ENCODE results near the gene MICU2. TPM values are rescaled to one million over a fixed set of nuclear protein-coding genes. Genes with fewer than 3 reads are reported as not detected.

Gene MICU2
- total and polyA plus RNA-seq, 2 of the 13 experiments (the other 11 are each of a cell fraction or from before 2014, with no cell fraction given): 31.7 to 42.4 TPM

GRCh38 chr13:21616880-21617279, 12.9 kb upstream of the MICU2 start (continued):
- TF ChIP-seq CHD2 (IDR thresholded peaks at IDR 0.05; ENCODE audit: low read depth, low read length): no peak
- peak; percentile 74; the same call in 1 of the 2 replicates for TF ChIP-seq SOX5 (CRISPR knock-in tag; IDR thresholded peaks at IDR 0.05; ENCODE audit: borderline replicate concordance)
- peak; percentile 61; the same call in 1 of the 2 replicates for TF ChIP-seq RARA (CRISPR knock-in tag; IDR thresholded peaks at IDR 0.05)
- TF ChIP-seq FOXA3 (CRISPR knock-in tag; IDR thresholded peaks at IDR 0.05): peak; percentile 41
- peak; percentile 84 for TF ChIP-seq NR2F6 (IDR thresholded peaks at IDR 0.05)
- TF ChIP-seq NR2F6 (CRISPR knock-in tag; IDR thresholded peaks at IDR 0.05): peak; percentile 75
- TF ChIP-seq FOXA1 (IDR thresholded peaks at IDR 0.05): no peak
- 0 out of 2 replicates have a peak, but pooled peaks have one; percentile 8 for TF ChIP-seq FOXA1 (CRISPR knock-in tag; IDR thresholded peaks at IDR 0.05)
- no peak for TF ChIP-seq CBX1 (IDR thresholded peaks at IDR 0.05; ENCODE audit: low read depth)
- TF ChIP-seq PATZ1 (CRISPR knock-in tag; IDR thresholded peaks at IDR 0.05): 0 out of 2 replicates have a peak, but pooled peaks have one; percentile 5
- TF ChIP-seq FOXP4 (CRISPR knock-in tag; IDR thresholded peaks at IDR 0.05): 0 out of 2 replicates have a peak, but pooled peaks have one; percentile 29
- TF ChIP-seq HNF1B (CRISPR knock-in tag; IDR thresholded peaks at IDR 0.05): peak; percentile 50; the same call in 1 of the 2 replicates
- TF ChIP-seq ZNF879 (CRISPR knock-in tag; IDR thresholded peaks at IDR 0.05): no peak
- TF ChIP-seq SOX6 (IDR thresholded peaks at IDR 0.05): no peak
- TF ChIP-seq SOX6 (CRISPR knock-in tag; IDR thresholded peaks at IDR 0.05): peak; percentile 80
- TF ChIP-seq NFIB (CRISPR knock-in tag; IDR thresholded peaks at IDR 0.05; ENCODE audit: borderline replicate concordance): no peak
- 0 out of 2 replicates have a peak, but pooled peaks have one; percentile 38 for TF ChIP-seq GATAD2A (CRISPR knock-in tag; IDR thresholded peaks at IDR 0.05)
- peak; percentile 48; the same call in 1 of the 2 replicates for TF ChIP-seq ZBTB43 (CRISPR knock-in tag; conservative IDR thresholded peaks at IDR 0.05)
- TF ChIP-seq ZBTB7A (CRISPR knock-in tag; IDR thresholded peaks at IDR 0.05): no peak
- TF ChIP-seq JUN (CRISPR knock-in tag; IDR thresholded peaks at IDR 0.05): 0 out of 2 replicates have a peak, but pooled peaks have one; percentile 35
- TF ChIP-seq ZNF644 (CRISPR knock-in tag; IDR thresholded peaks at IDR 0.05; ENCODE audit: low read depth): peak; percentile 56; the same call in 1 of the 2 replicates
- TF ChIP-seq HMG20A (CRISPR knock-in tag; IDR thresholded peaks at IDR 0.05; ENCODE audit: borderline replicate concordance): peak; percentile 62; the same call in 1 of the 2 replicates
- peak; percentile 59 for TF ChIP-seq HNF4A (CRISPR knock-in tag; IDR thresholded peaks at IDR 0.05)
- peak; percentile 33; the same call in 1 of the 2 replicates for TF ChIP-seq SALL1 (CRISPR knock-in tag; IDR thresholded peaks at IDR 0.05)
- no peak for TF ChIP-seq XBP1 (CRISPR knock-in tag; IDR thresholded peaks at IDR 0.05)
- no peak for TF ChIP-seq TOE1 (CRISPR knock-in tag; IDR thresholded peaks at IDR 0.05)
- peak; percentile 48; the same call in 1 of the 2 replicates for TF ChIP-seq SAP130 (CRISPR knock-in tag; IDR thresholded peaks at IDR 0.05; ENCODE audit: low read depth)
- TF ChIP-seq FOXP1 (IDR thresholded peaks at IDR 0.05): no peak
- peak; percentile 5; the same call in 1 of the 2 replicates for TF ChIP-seq FOXP1 (CRISPR knock-in tag; IDR thresholded peaks at IDR 0.05)

All from HepG2 (cell line).